Endothelial cell of umbilical vein (primary cell): Measurements from ENCODE around the gene PCLO.

Source experiments
- CTCF ChIP-seq, 2 donors: IDR thresholded peaks; 1 replicate in 1 of 2; 2 replicates in 1 of 2; pipeline ENCODE4 v1.5.1; 2011; ENCODE audit warnings: low read length in 2 of 2, mild to moderate bottlenecking in 2 of 2, moderate library complexity in 2 of 2, control low read depth in 1 of 2, inconsistent platforms in 1 of 2, low read depth in 1 of 2; ENCODE audit not compliant: insufficient read depth in 1 of 2; ENCODE audit errors: extremely low read depth in 1 of 2
- EZH2 ChIP-seq: IDR thresholded peaks from 2 replicates; pipeline ENCODE4 v1.6.1; 2012; ENCODE audit warnings: borderline replicate concordance, low read depth, mild to moderate bottlenecking, moderate library complexity, low read length, inconsistent platforms; ENCODE audit not compliant: severe bottlenecking
- FOS ChIP-seq: IDR thresholded peaks from 2 replicates; pipeline ENCODE4 v1.6.1; 2011; ENCODE audit warnings: mild to moderate bottlenecking, low read length, moderate library complexity, borderline replicate concordance; ENCODE audit not compliant: insufficient read depth
- POLR2A ChIP-seq: IDR thresholded peaks from 2 replicates; pipeline ENCODE4 v1.6.1; 2012; ENCODE audit warnings: low read depth, mild to moderate bottlenecking, control low read depth, low read length
- POLR2AphosphoS5 ChIP-seq: IDR thresholded peaks from 2 replicates; pipeline ENCODE4 v1.6.1; 2012; ENCODE audit warnings: low read depth, mild to moderate bottlenecking, control low read depth, low read length, moderate library complexity; ENCODE audit not compliant: insufficient read depth

GRCh38 chr7:82965088-82966036 is 197.3 kb downstream of the PCLO start:
- TF ChIP-seq EZH2 (no peak), CTCF (IDR thresholded peaks at IDR 0.05; ENCODE audit: extremely low read depth in 1 of 2, insufficient read depth in 1 of 2, low read depth in 1 of 2, low read length in 2 of 2) (no peak), FOS (no peak), POLR2A (no peak), POLR2AphosphoS5 (no peak)
